ENCODE results near the gene HSPB8.

Gene HSPB8

DNA sequence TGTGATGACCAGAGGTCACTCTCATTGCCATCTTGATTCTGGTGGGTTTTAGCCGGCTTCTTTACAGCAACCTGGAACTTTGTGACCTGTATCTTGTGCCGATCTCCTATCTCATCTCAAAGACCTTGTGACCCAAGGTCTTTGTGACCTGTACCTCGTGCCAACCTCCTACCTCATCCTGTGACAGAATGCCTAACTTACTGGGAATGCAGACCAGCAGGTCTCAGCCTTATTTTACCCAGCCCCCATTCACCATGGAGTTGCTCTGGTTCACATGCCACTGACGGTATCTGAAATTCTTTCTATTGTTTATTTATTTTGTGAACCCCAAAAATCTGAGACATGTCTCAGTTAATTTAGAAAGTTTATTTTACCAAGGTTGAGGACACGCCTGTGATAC, 7.4 kb upstream of the HSPB8 start:
- DNase-seq (ENCODE audit: low read depth in 2 of 2) = no peak

DNA sequence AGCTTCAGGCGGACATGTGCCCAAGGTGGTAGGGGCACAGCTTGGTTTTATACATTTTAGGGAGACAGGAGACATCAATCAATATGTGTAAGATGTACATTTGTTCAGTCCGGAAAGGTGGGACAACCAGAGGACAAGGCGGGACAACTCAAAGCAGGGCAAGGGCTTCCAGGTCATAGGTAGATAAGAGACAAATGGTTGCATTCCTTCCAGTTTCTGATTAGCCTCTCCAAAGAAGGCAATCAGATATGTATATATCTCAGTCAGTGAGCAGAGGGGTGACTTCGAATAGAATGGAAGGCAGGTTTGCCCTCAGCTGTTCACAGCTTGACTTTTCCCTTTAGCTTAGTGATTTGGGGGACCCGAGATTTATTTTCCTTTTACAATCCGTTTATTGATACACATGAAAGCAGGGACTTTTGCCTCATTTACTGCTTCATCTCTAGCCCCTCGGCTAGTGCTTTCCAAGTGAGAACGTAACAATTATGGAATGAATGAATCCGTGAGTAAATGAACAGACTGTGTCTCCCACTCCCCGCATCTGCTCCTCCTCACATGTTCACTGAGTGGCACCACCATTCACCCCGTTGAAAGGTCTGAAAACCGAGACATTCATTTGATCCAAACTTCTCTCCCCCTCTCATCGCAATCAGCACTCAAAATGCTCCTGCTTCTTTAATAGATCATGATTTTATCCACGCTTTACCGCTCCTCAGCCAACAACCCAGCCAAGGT, 6.9 kb upstream of the HSPB8 start:
- DNase-seq (ENCODE audit: low read depth in 2 of 2) = no peak

DNA sequence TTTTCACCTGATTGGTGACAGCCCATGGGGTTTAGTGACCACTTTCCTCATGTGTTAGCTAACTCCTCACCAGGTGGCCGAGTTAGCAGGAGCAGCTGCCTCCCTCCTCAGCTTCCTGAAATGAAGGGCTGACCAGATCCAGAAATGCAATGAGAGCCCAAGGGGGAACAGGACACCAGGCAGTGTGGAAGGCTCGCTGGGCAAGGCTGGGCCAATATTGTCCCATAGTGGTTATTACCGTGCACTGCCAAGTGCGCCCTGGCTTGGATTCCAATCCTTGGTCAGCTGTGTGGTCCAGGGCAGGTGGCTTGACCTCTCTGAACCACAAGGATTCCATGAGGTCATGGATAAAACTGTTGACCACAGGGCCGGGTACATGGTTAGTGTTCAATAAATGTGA, 3.6 kb upstream of the HSPB8 start:
- no peak for DNase-seq (ENCODE audit: low read depth in 2 of 2)

DNA sequence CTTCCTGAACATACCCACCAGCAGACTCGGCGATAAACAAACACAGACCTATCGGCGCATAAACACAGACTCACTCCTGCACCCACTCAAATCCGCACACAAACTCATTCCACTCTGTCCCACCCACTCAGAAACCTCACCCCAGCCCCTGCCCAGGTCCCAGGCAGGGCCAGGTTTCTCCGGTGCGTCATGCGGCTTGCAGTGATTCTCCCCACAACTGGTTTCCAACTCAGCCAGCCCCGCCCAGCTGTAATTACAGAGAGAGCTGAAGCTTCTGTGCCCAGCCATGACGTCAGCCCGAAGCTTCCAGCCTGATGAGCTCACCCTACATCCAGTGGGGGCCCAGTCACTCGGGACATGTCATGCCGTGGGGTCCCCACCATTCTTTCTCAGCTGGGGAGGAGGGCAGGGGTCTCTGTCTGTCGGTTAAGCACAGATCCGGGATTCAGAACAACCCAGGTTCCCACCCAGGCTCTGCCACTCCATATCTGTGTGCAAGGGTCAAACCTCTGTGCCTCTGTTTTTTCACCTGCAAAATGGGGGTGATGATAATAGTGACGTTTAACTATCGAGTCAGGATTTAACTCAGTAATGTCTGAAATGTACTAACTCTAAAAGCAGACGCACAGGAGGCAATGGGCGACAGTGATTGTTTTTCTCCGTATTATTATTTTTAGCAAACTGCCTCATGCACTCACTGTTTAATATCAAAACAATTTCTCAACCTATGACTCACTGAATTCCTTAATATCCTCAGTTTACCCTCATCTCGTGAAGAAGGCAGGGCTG, 2.3 kb upstream of the HSPB8 start:
- DNase-seq (ENCODE audit: low read depth in 2 of 2) = no peak

DNA sequence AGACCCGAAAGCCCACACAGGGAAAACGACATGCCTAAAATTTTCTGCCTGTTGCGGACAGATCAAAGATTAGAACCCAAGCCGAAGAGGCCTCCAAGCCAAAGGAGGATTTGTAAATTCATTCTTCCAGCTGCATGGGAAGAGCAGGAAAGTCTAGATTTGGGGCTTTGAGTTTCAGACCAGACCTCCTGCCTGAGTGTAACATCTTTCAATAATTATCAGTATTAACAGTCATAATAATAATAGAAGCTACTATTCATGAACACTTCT, 1.7 kb upstream of the HSPB8 start:
- DNase-seq (ENCODE audit: low read depth in 2 of 2) = no peak

DNA sequence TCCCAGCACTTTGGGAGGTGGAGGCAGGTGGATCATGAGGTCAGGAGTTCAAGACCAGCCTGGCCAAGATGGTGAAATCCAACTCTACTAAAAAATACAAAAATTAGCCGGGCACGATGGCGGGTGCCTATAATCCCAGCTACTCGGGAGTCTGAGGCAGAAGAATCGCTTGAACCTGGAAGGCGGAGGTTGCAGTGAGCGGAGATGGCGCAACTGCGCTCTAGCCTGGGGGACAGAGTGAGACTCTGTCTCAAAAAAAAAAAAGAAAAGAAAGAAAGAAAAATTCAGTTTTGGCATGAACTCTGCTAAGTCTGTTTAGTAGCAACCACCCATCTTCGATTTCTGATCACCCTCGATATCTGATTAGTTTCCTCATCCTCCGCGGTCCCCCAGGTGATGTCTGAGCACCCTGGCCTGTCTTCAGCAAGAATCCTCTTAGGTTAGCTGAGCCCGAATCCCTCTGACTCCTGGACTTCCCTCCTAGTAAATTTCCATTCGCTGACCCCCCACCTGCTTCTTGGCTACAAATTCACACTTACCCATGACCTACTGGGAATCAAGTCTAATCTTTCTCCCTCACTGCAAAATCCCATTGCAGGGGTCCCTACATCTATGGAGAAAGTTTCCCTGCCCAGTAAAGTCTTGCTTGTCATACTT, 879 bp upstream of the HSPB8 start:
- no peak for DNase-seq (ENCODE audit: low read depth in 2 of 2)

DNA sequence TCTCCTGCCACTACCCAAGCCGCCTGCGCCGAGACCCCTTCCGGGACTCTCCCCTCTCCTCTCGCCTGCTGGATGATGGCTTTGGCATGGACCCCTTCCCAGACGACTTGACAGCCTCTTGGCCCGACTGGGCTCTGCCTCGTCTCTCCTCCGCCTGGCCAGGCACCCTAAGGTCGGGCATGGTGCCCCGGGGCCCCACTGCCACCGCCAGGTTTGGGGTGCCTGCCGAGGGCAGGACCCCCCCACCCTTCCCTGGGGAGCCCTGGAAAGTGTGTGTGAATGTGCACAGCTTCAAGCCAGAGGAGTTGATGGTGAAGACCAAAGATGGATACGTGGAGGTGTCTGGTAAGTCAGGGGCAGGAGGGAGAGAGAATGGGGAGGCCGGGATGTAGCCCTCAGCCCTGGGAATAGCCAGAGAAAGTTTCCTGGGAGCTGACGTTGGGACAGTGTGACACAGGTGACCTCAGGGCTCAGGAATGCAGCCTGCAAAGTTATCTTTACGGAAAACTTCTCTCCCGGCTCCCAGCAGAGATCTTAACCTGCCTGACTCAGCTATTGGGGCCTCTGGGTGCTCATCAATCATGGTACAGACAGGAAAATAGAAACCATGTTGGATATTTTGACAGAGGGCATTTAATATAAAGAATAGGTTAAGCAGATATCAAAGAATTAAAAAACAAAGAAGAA, 747 bp downstream of the HSPB8 start:
- no peak for DNase-seq (ENCODE audit: low read depth in 2 of 2)

DNA sequence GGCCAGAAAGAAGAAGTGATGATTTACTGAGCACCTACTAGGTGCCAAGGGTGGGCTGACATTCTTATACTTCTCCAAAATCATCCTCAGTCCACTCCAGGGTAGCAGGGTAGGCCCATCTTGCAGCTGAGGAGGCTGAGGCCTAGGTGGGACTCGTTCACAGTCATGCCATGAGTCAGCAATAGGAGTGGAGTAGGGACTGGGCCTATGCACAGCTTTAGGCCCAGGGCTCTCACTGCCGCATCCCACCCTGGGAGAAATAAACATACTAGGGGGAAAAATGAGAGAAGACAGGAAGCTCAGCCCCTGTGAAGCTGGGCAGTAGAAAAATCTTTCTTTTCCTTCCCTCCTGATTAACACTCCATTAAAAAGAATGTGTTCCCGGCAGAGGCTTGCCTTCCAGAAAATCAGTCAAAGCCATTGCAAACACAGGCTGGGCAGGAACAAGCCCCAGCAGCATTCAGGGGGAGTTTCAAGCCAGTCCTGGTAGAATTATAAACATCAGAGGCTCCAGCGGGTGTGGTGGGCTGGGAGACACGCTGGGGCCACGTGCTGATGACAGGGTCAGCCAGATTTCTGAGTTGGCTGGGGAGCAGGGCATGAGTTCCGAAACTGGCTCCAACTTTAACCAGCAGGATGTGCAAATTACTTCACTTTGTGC, 1.8 kb downstream of the HSPB8 start:
- no peak for DNase-seq (ENCODE audit: low read depth in 2 of 2)

DNA sequence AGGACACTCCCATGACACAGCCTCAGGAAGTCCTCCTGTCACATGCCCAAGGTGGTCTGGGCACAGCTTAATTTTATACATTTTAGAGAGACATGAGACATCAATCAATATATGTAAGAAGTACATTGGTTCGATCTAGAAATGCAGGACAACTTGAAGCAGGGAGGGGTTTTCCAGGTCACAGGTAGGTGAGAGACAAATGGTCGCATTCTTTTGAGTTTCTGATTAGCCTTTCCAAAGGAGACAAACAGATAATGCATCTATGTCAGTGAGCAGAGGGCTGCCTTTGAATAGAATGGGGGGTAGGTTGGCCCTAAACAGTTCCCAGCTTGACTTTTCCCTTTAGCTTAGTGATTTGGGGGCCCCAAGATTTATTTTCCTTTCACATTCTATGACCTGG, 2.5 kb downstream of the HSPB8 start:
- DNase-seq (ENCODE audit: low read depth in 2 of 2) = no peak

DNA sequence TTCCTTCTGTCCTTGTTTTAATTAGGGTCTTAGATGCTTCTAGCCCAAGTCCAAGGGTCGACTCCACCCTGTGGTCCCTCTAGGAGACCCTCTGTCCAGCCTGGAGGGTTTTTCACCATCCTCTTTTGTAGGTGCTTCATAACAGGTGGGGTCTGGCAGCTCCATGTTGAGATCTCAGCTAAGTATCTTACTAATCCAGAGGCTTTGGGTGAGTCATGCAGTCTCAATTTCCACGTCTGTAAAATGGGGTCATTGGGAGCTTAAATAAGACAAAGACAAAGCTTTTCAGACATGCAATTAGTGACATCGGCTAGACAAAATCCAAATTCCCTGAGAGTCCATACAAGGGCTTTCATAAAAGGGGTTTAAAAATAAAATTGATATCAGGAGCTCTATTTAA, 3.2 kb downstream of the HSPB8 start:
- DNase-seq (ENCODE audit: low read depth in 2 of 2) = no peak

DNA sequence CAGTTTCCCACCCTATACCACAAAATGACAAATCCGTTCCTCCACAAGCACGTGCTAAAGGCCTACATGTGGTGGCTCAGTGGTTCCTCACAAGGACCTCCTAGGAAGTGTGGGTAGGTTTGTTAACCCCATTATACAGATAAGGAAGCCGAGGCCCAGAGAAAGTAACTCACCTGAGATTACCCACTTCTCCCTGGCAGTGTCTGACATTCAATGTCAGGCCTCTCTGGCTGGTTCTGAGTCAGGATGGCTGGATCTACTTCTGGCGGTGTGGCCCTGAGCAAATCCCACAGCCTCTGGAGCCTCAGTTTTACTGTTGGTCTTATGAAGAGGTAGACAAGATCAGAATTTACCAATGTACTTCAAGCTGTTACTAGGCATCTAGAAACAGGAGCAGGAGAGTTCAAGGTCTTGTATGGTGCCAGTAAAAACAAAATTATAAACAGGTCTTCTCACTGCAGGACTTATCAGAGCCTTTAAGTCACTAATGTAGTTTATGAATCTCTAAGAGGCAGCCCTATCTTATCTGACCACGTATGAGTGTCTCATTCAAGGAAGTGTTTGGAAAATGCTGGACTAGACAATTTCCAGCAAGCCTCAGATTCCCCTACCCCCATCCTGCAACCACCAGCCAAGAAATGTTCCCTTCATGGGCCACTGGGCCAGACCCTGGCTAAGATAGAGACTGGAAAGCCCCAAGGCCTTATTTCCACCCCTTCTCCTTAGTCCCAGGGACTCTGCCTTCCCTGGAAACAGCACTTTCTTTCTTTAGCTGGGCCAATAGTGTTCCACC, 4.2 kb downstream of the HSPB8 start:
- DNase-seq (ENCODE audit: low read depth in 2 of 2) = no peak

DNA sequence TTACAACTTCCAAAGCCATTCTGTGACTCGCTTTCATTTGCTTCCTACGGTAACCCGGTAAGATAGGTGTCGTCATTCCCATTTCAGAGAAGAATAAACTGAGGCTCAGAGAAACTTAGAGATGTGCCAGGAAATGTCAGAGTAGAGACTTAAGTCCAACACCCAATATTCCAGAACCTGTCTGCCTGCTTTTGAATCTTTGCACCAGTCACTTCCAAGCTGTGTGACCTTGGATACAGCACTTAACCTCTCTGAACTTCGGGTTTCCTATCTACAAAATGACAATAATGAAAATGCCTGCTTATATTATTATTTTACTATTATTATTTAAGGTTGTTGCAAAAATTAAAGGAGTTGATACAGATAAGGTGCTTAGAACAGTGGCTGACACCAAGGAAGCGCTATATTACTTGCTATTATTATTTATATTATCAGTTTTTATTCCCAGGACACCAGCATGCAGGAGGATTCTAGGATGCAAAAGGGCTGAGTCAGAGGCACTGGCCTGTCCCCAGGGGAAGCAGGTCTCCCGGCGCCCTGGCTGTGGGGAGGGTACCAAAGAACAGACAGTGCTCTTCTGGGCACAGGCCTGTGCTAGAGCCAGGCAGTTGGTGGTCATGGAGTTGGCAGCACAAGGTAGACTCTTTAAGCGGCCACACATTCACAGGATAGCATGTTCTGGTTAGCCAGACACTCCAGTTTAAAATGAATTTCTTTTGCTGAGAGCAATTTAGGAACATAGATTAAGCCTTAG, 5.4 kb downstream of the HSPB8 start:
- DNase-seq (ENCODE audit: low read depth in 2 of 2) = no peak

DNA sequence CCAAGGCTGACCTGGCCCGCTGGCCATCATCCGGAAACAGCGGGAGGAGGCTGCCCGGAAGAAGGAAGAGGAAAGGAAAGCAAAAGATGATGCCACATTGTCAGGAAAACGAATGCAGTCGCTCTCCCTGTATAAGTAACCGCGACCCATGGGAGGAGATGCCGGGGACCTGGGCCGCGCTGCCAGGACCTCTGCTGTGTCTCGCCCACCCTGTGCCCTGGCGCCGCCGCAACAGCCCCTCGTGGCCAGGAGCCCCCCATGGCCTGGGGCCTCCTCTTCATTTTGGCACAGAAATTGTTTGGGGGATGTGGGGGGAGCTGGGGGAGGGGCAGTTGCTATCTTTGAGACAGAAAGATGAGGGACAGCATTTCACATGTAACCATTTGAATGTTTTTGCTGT, 16.5 kb downstream of the HSPB8 start:
- DNase-seq (ENCODE audit: low read depth in 2 of 2) = no peak

DNA sequence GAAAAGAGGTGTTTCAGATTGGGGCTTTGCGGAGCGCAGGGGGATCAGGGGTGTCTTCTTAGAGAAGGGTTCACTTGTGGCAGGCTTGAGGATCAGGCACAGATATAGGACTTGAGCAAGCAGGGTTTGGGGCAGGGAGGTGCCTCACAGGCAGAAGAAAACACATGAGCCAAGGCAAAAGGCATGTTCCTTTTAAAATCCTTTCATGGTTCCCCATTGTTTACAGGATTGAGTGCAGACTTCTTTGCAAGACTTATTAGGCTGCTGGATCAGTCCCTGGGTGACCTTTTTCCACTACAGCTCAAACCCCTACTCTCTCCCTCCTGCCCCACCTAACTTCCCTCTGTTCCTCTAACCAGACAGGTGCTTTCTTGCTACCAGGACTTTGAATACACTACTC, 19.7 kb downstream of the HSPB8 start:
- DNase-seq (ENCODE audit: low read depth in 2 of 2) = no peak

DNA sequence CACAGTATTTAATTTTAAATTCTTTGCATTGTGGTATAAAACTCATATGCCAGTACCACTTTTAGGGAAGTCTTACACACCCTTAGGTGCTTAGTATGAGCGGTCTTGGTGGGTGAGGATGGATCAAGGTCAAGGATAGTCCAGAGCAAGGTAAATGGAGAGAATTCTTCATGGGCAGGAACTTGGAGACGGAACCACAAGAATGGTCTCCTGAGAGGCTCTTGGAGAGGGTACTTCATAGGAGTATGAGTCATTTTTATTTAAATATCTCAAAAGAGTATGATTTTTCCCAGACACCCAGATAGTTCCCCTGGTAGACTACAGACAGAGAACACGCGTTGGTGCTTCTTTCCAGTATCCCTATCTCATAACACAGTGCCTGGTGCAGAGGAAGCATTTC, 21.9 kb downstream of the HSPB8 start:
- DNase-seq (ENCODE audit: low read depth in 2 of 2) = no peak

DNA sequence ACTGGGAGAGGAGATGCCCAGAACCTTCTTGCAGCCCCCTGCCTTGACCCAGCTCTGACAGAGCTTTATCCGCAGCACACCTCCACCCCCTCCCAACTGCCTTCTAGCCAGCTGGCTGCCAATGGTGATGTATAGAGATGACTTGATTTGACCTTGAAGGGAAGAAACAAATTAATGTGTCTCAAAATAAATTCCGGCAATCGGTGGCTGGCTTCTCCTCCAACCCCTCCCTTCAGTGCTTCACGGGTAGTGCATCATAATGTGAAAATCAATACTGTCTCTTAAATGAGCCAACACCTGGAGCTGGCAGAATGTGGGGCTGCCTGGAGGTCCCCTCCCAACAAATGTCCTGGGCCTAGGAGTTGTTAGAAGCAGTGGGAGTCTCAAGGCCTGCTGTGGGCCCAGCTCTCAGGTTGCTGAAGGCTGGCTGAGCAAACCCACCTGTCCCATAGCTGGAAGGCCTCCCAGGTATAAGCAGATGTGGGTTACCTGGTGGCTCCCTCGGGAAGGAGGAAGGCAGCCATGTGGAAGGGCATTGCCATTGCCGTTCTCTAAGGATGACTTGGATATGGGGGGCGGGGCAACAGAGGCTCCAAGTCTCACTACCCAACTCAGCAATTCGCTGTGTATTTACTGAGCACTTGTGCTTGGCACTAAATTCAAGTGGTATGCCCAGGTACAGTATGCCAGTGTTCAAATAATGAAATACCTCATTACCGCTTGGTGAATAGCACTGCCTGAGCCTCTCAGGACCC, 23.2 kb downstream of the HSPB8 start:
- no peak for DNase-seq (ENCODE audit: low read depth in 2 of 2)

DNA sequence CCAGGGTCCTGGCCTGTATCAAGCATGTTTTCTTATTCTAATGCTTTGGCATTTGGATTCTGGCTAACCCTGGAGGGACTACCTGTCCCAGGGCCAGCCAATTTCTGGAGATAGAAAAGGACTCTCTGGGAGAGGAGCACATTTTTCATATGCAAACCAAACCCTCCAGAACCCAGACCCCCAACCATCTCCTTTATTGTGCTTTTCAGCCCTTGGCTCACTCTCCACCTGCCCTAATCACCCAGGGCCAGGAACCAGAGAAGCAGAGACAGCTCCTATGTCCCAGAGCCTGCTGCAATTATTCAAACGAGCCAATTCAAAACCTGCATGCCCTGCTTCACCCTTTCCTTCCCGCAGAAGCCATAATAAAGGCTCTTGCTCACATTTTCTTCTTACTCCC, 23.8 kb downstream of the HSPB8 start:
- no peak for DNase-seq (ENCODE audit: low read depth in 2 of 2)

DNA sequence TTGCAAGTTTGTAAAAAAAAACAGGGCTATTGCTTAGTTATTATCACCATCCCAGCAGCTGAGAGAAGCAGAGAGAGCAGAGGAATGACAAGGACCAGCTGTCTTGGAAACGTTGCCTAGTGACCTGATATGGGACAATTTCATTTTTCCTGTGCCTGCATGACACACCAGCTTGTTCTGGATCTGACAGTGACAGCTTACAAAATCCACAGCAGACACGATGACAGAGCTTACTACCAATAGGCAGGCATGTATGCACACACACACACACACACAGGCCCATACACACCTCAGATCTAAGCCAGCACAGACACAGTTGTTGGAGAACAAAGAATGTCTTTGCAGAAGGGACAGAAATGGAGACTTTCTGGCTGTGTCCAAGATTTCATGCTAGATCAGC, 25.4 kb downstream of the HSPB8 start:
- DNase-seq (ENCODE audit: low read depth in 2 of 2) = no peak

DNA sequence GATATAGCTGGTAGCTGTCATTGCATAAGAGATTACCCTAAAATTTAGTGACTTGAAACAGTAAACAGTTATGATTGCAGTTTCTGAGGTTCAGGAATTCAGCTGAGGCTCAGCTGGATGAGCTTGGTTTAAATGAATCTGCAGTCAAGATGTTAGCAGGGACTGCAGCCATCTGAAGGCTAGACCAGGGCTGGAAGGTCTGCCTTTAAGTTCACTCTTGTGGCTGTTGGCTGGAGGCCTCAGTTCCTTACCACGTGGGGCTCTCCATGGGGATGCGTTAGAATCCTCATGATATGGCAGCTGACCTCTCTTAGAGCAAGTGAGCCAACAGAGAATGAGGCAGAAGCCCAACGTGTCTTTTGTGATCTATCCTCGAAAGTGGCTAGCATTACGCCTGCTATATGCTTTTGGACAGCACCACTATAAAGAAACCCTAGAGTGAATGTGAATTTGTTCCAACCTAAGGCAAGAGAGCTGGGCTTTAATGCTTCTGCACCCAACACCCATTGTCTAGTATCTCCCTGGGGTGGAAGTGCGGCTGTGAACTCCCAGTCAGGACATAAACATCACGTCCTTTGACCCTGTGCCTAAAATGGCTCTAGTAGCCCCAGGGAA, 26.0 kb downstream of the HSPB8 start:
- no peak for DNase-seq (ENCODE audit: low read depth in 2 of 2)
